H1 (cell line): ENCODE results near the gene CCDC60.

ENCODE experiments used
- HDAC6 ChIP-seq: IDR thresholded peaks from one replicate; pipeline ENCODE4 v1.7.1; 2012; ENCODE audit warnings: low read depth, mild to moderate bottlenecking, inconsistent platforms, low read length, moderate library complexity
- JUND ChIP-seq: IDR thresholded peaks from 2 replicates; pipeline ENCODE4 v1.6.1; 2011; ENCODE audit warnings: mild to moderate bottlenecking, improper control_type of control experiment, low read length
- PHF8 ChIP-seq: fragments of 200-600 bp; sonication (generic); conservative IDR thresholded peaks from 2 replicates; pipeline ENCODE4 v1.7.1; 2012; ENCODE audit warnings: low read depth, mild to moderate bottlenecking, inconsistent platforms, low read length, moderate library complexity
- RNF2 ChIP-seq: fragments of 200-900, 300-1000 bp; sonication (generic); IDR thresholded peaks from 2 replicates; pipeline ENCODE4 v1.7.1; 2016; ENCODE audit warnings: borderline replicate concordance, low read depth, mild to moderate bottlenecking, antibody characterized with exemption, low read length; ENCODE audit not compliant: poor library complexity, severe bottlenecking; ENCODE audit errors: missing control alignments
- TAF1 ChIP-seq: IDR thresholded peaks from 2 replicates; pipeline ENCODE4 v1.6.1; 2011; ENCODE audit warnings: mild to moderate bottlenecking, low read depth, low read length
- TF ChIP-seq, protein P1 (sequence below): fragments of 300-600 bp; sonication (generic); IDR thresholded peaks from 2 replicates; pipeline ENCODE4 v1.7.1; 2012; ENCODE audit warnings: low read length, moderate library complexity, mild to moderate bottlenecking, inconsistent platforms; ENCODE audit not compliant: insufficient replicate concordance
- TF ChIP-seq, protein P2 (sequence below), 3 experiments: IDR thresholded peaks; 1 replicate in 2 of 3; 2 replicates in 1 of 3; pipeline versions ENCODE4 v1.5.1 to v1.6.1; 2011; ENCODE audit warnings: low read length in 3 of 3, mild to moderate bottlenecking in 3 of 3, inconsistent platforms in 2 of 3, low read depth in 1 of 3, moderate library complexity in 1 of 3; ENCODE audit not compliant: insufficient read depth in 1 of 3; ENCODE audit errors: control extremely low read depth in 1 of 3

DNA sequence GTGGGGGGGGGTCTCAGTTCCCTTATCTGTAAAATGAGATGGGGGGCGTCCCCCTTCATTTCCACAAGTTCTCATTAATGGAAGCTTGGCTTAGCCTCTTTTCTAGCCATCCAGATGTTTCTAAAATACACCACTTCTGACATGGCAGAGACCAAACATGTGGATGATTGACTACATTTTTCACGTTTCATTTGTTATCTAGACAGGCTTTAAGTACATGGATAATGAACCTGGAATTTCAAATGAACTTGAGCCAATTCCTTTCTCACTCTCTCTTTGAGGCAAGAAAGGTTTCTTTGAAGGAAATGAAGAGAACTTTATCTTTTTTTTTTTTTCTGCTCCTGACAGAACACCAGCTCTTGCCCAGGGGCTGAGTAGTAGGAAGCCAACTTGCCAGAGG, 39.1 kb downstream of the CCDC60 start:
- TF ChIP-seq, protein P1, sequence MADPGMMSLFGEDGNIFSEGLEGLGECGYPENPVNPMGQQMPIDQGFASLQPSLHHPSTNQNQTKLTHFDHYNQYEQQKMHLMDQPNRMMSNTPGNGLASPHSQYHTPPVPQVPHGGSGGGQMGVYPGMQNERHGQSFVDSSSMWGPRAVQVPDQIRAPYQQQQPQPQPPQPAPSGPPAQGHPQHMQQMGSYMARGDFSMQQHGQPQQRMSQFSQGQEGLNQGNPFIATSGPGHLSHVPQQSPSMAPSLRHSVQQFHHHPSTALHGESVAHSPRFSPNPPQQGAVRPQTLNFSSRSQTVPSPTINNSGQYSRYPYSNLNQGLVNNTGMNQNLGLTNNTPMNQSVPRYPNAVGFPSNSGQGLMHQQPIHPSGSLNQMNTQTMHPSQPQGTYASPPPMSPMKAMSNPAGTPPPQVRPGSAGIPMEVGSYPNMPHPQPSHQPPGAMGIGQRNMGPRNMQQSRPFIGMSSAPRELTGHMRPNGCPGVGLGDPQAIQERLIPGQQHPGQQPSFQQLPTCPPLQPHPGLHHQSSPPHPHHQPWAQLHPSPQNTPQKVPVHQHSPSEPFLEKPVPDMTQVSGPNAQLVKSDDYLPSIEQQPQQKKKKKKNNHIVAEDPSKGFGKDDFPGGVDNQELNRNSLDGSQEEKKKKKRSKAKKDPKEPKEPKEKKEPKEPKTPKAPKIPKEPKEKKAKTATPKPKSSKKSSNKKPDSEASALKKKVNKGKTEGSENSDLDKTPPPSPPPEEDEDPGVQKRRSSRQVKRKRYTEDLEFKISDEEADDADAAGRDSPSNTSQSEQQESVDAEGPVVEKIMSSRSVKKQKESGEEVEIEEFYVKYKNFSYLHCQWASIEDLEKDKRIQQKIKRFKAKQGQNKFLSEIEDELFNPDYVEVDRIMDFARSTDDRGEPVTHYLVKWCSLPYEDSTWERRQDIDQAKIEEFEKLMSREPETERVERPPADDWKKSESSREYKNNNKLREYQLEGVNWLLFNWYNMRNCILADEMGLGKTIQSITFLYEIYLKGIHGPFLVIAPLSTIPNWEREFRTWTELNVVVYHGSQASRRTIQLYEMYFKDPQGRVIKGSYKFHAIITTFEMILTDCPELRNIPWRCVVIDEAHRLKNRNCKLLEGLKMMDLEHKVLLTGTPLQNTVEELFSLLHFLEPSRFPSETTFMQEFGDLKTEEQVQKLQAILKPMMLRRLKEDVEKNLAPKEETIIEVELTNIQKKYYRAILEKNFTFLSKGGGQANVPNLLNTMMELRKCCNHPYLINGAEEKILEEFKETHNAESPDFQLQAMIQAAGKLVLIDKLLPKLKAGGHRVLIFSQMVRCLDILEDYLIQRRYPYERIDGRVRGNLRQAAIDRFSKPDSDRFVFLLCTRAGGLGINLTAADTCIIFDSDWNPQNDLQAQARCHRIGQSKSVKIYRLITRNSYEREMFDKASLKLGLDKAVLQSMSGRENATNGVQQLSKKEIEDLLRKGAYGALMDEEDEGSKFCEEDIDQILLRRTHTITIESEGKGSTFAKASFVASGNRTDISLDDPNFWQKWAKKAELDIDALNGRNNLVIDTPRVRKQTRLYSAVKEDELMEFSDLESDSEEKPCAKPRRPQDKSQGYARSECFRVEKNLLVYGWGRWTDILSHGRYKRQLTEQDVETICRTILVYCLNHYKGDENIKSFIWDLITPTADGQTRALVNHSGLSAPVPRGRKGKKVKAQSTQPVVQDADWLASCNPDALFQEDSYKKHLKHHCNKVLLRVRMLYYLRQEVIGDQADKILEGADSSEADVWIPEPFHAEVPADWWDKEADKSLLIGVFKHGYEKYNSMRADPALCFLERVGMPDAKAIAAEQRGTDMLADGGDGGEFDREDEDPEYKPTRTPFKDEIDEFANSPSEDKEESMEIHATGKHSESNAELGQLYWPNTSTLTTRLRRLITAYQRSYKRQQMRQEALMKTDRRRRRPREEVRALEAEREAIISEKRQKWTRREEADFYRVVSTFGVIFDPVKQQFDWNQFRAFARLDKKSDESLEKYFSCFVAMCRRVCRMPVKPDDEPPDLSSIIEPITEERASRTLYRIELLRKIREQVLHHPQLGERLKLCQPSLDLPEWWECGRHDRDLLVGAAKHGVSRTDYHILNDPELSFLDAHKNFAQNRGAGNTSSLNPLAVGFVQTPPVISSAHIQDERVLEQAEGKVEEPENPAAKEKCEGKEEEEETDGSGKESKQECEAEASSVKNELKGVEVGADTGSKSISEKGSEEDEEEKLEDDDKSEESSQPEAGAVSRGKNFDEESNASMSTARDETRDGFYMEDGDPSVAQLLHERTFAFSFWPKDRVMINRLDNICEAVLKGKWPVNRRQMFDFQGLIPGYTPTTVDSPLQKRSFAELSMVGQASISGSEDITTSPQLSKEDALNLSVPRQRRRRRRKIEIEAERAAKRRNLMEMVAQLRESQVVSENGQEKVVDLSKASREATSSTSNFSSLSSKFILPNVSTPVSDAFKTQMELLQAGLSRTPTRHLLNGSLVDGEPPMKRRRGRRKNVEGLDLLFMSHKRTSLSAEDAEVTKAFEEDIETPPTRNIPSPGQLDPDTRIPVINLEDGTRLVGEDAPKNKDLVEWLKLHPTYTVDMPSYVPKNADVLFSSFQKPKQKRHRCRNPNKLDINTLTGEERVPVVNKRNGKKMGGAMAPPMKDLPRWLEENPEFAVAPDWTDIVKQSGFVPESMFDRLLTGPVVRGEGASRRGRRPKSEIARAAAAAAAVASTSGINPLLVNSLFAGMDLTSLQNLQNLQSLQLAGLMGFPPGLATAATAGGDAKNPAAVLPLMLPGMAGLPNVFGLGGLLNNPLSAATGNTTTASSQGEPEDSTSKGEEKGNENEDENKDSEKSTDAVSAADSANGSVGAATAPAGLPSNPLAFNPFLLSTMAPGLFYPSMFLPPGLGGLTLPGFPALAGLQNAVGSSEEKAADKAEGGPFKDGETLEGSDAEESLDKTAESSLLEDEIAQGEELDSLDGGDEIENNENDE: no peak
- TF ChIP-seq, protein P2, sequence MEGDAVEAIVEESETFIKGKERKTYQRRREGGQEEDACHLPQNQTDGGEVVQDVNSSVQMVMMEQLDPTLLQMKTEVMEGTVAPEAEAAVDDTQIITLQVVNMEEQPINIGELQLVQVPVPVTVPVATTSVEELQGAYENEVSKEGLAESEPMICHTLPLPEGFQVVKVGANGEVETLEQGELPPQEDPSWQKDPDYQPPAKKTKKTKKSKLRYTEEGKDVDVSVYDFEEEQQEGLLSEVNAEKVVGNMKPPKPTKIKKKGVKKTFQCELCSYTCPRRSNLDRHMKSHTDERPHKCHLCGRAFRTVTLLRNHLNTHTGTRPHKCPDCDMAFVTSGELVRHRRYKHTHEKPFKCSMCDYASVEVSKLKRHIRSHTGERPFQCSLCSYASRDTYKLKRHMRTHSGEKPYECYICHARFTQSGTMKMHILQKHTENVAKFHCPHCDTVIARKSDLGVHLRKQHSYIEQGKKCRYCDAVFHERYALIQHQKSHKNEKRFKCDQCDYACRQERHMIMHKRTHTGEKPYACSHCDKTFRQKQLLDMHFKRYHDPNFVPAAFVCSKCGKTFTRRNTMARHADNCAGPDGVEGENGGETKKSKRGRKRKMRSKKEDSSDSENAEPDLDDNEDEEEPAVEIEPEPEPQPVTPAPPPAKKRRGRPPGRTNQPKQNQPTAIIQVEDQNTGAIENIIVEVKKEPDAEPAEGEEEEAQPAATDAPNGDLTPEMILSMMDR (IDR thresholded peaks at IDR 0.05; ENCODE audit: control extremely low read depth in 1 of 3, insufficient read depth in 1 of 3, low read depth in 1 of 3, low read length in 3 of 3): no peak
- TF ChIP-seq RNF2 (no peak), JUND (no peak), TAF1 (no peak), PHF8 (no peak), HDAC6 (no peak)
